ENCODE measurements around the gene TBX18. TPM values are rescaled to one million over a fixed set of nuclear protein-coding genes. Genes with fewer than 3 reads are reported as not detected.

The TBX18 gene
- total and polyA plus RNA-seq, 10 donors: under 0.01 to 0.17 (median 0.03) TPM; not detected in 5

DNA sequence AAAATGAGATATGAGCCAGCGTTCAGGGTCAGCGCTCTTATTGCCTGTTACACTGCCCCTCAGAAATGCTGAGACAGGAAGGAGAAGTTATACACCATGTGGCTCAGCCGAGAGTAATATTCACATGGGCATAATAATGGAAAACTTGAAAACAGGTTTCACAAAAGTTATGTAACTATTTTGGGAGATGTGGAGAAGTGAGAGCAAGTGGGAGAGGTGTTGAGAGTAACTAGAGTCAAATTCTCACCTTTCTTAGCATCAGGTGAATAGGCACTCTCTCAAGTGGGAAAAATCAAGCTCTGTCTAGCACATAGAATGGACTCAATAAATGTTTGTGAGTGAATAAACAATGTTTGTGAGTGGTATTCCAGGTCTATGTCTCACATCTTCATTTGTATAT is 94.5 kb downstream of the TBX18 start:
- intact Hi-C loops (cut with DNase I; ENCODE audit: low total_unique reads): no loop called here
- DNase-seq: no peak
- H3K9me3 ChIP-seq: no peaks in the 10 kb centered on the region
- H3K36me3 ChIP-seq: no peaks in the 10 kb centered on the region
- H3K4me1 ChIP-seq: no peaks in the 10 kb centered on the region
- no peaks in the 10 kb centered on the region for H3K27me3 ChIP-seq (replicated peaks in 1 of 7)
- 77 to 83% (median 81%) methylated on average over 3 of the region's 3 CpGs for WGBS, 5 donors
- no peak overlapping the region for H3K27ac ChIP-seq
- TF ChIP-seq POLR2A (IDR thresholded peaks at IDR 0.05) (no peak), POLR2AphosphoS5 (IDR thresholded peaks at IDR 0.05) (no peak)
- TF ChIP-seq, protein P1, sequence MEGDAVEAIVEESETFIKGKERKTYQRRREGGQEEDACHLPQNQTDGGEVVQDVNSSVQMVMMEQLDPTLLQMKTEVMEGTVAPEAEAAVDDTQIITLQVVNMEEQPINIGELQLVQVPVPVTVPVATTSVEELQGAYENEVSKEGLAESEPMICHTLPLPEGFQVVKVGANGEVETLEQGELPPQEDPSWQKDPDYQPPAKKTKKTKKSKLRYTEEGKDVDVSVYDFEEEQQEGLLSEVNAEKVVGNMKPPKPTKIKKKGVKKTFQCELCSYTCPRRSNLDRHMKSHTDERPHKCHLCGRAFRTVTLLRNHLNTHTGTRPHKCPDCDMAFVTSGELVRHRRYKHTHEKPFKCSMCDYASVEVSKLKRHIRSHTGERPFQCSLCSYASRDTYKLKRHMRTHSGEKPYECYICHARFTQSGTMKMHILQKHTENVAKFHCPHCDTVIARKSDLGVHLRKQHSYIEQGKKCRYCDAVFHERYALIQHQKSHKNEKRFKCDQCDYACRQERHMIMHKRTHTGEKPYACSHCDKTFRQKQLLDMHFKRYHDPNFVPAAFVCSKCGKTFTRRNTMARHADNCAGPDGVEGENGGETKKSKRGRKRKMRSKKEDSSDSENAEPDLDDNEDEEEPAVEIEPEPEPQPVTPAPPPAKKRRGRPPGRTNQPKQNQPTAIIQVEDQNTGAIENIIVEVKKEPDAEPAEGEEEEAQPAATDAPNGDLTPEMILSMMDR (IDR thresholded peaks at IDR 0.05 in 8 of 11, conservative IDR thresholded peaks at IDR 0.05 in 3 of 11): no peak
- H3K4me3 ChIP-seq: no peak overlapping the region

DNA sequence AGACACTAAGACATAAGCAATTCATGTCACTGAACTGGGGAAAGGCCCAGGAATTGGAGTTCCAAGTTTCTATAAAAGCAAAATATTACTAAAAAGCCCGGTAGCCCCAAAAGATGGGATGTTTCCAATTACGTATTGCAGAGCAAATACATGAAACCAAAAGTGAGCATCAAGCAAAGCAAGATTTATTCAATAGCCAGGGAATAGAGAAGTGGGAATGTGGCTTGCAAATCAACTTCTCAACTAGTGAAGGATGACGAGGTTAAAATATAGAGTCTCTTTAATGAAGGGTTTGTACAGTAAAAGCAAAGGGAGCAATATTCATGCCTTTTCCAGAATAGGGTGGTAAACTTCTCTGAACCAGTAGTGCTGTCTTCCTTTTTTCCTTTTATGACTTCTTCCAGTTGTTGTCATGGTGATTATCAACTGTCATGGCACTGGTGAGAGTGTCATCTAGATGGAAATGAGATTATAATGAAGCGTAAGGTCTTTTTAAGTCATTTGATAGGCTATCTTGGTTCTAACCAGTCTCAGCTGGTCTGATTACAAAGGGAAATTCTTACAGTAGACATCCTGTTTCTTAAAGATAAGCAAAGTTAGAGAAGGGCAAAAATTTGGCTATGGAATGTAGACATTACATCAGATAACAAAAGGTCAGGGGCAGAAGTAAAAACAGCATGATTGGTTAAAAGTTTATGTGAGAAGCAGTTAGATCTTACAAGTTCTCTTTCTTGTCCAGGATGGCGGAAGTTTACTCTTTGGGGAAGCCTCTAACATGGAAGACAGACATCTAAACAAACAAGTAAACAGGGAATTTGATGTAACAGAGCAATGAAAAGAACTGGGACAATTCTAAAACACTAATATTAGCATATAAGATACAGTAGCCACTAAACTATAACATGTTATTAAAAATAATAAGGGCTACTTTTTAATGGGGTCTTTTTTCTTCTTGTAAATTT is 96.9 kb downstream of the TBX18 start:
- Histone ChIP-seq H3K27me3 (replicated peaks in 1 of 7) (no peaks in the 10 kb centered on the region), H3K36me3 (no peaks in the 10 kb centered on the region), H3K4me3 (no peak overlapping the region), H3K27ac (no peak overlapping the region), H3K4me1 (no peaks in the 10 kb centered on the region), H3K9me3 (no peaks in the 10 kb centered on the region)
- TF ChIP-seq, protein P1 (IDR thresholded peaks at IDR 0.05 in 8 of 11, conservative IDR thresholded peaks at IDR 0.05 in 3 of 11): no peak
- no peak for TF ChIP-seq POLR2A (IDR thresholded peaks at IDR 0.05)
- TF ChIP-seq POLR2AphosphoS5 (IDR thresholded peaks at IDR 0.05): no peak
- intact Hi-C loops (cut with DNase I; ENCODE audit: low total_unique reads): no loop called here
- DNase-seq: no peak
- 76 to 86% (median 78%) methylated on average over 5 of the region's 5 CpGs for WGBS, 5 donors

DNA sequence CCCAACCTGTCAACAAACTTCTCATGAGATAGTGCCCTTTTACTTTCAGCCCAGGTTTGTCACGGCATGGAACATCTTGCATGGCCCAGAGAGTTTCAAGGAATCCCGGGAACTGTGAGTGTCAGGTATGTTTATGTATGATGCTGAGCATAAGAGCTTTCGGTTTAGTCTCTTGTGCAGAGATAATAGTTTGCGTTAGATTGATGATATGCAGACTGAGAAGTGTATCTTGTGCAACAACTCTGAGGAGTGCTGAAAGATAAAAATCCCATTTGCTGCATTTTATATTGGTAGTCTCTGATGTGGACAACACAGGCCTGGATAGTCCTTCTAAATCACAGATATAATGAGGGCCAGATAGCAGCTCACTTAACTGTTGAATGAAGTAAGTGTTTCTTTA is 99.0 kb downstream of the TBX18 start:
- TF ChIP-seq POLR2A (IDR thresholded peaks at IDR 0.05): no peak
- TF ChIP-seq POLR2AphosphoS5 (IDR thresholded peaks at IDR 0.05): no peak
- TF ChIP-seq, protein P1 (IDR thresholded peaks at IDR 0.05 in 8 of 11, conservative IDR thresholded peaks at IDR 0.05 in 3 of 11): no peak
- H3K27ac ChIP-seq: no peak overlapping the region
- no peaks in the 10 kb centered on the region for H3K36me3 ChIP-seq
- no peaks in the 10 kb centered on the region for H3K4me1 ChIP-seq
- no peak overlapping the region for H3K4me3 ChIP-seq
- intact Hi-C loops (cut with DNase I; ENCODE audit: low total_unique reads): no loop called here
- DNase-seq: no peak
- 70 to 82% (median 74%) methylated on average over 4 of the region's 4 CpGs for WGBS, 5 donors
- H3K27me3 ChIP-seq (replicated peaks in 1 of 7): no peaks in the 10 kb centered on the region
- H3K9me3 ChIP-seq: no peaks in the 10 kb centered on the region

DNA sequence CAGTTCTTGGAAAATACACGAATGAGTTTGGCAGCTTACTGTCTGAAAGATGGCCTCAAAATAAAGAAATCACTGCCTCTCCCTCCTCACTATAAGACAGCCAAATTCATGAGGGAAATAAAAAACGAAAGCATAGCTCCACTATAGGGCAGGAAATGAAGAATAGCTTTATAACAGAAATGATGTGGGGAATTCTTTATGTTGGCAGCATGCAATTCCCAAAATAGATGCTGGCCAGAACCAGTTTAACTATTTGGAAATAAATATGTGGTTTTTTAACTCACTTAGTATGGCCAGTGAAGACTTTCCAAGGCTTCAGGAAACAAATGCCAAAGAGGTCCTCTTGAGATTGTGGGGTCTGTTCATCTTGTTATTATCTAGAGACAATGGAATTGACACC is 100.5 kb downstream of the TBX18 start:
- no peak for TF ChIP-seq POLR2AphosphoS5 (IDR thresholded peaks at IDR 0.05)
- no peak for TF ChIP-seq POLR2A (IDR thresholded peaks at IDR 0.05)
- TF ChIP-seq, protein P1 (IDR thresholded peaks at IDR 0.05 in 8 of 11, conservative IDR thresholded peaks at IDR 0.05 in 3 of 11): no peak
- H3K4me1 ChIP-seq: no peaks in the 10 kb centered on the region
- intact Hi-C loops (cut with DNase I; ENCODE audit: low total_unique reads): no loop called here
- 52 to 64% (median 54%) methylated on average over 2 of the region's 2 CpGs for WGBS, 5 donors
- no peak overlapping the region for H3K4me3 ChIP-seq
- no peak for DNase-seq
- H3K27ac ChIP-seq: no peak overlapping the region
- no peaks in the 10 kb centered on the region for H3K36me3 ChIP-seq
- no peaks in the 10 kb centered on the region for H3K27me3 ChIP-seq (replicated peaks in 1 of 7)
- H3K9me3 ChIP-seq: no peaks in the 10 kb centered on the region
